Measurements from ENCODE around the gene GLIS1.

GRCh38 chr1:53696990-53697389 is 42.0 kb downstream of the GLIS1 start:
- TF ChIP-seq JUN (IDR thresholded peaks at IDR 0.05; ENCODE audit: borderline replicate concordance, insufficient read depth, insufficient read length, low read depth) (no peak), POLR2AphosphoS5 (IDR thresholded peaks at IDR 0.05; ENCODE audit: insufficient read depth, low read depth, low read length) (no peak), EZH2 (IDR thresholded peaks at IDR 0.05; ENCODE audit: borderline replicate concordance, low read depth, low read length, severe bottlenecking) (no peak), POLR2A (IDR thresholded peaks at IDR 0.05; ENCODE audit: low read depth, low read length) (no peak)
- TF ChIP-seq, protein P1, sequence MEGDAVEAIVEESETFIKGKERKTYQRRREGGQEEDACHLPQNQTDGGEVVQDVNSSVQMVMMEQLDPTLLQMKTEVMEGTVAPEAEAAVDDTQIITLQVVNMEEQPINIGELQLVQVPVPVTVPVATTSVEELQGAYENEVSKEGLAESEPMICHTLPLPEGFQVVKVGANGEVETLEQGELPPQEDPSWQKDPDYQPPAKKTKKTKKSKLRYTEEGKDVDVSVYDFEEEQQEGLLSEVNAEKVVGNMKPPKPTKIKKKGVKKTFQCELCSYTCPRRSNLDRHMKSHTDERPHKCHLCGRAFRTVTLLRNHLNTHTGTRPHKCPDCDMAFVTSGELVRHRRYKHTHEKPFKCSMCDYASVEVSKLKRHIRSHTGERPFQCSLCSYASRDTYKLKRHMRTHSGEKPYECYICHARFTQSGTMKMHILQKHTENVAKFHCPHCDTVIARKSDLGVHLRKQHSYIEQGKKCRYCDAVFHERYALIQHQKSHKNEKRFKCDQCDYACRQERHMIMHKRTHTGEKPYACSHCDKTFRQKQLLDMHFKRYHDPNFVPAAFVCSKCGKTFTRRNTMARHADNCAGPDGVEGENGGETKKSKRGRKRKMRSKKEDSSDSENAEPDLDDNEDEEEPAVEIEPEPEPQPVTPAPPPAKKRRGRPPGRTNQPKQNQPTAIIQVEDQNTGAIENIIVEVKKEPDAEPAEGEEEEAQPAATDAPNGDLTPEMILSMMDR (IDR thresholded peaks at IDR 0.05; ENCODE audit: extremely low read depth in 1 of 2, insufficient read depth in 1 of 2, low read depth in 1 of 2, low read length in 2 of 2): no peak
